GM18868 (cell line): ENCODE measurements around the gene LRRC73.
A peak's percentile ranks its signal among the peaks of the same experiment; 100 is the strongest.

Experiments used
- ATAC-seq: cut with Tn5 transposase; IDR thresholded peaks from one replicate; pipeline ENCODE4 v1.9.1; 2021; ENCODE audit warnings: mild to moderate bottlenecking, moderate library complexity; ENCODE audit not compliant: unreplicated experiment

LRRC73 gene

GRCh38 chr6:43493833-43494232 lies 16.3 kb downstream of the LRRC73 start:
- ATAC-seq, result no peak

GRCh38 chr6:43493230-43493629 lies 16.9 kb downstream of the LRRC73 start:
- no peak for ATAC-seq

- ATAC-seq, result no peak
Observed at GRCh38 chr6:43492673-43493072, 17.5 kb downstream of the LRRC73 start.

GRCh38 chr6:43491750-43492661 lies 18.1 kb downstream of the LRRC73 start:
- ATAC-seq, result no peak

- no peak for ATAC-seq
Observed at GRCh38 chr6:43490523-43490939, 19.6 kb downstream of the LRRC73 start.

GRCh38 chr6:43489277-43490072 lies 20.7 kb downstream of the LRRC73 start:
- no peak for ATAC-seq

GRCh38 chr6:43488667-43489276 lies 21.4 kb downstream of the LRRC73 start:
- ATAC-seq, result no peak

GRCh38 chr6:43481591-43482236 lies 28.4 kb downstream of the LRRC73 start:
- ATAC-seq, result no peak

GRCh38 chr6:43481075-43481474 lies 29.1 kb downstream of the LRRC73 start:
- ATAC-seq, result no peak

GRCh38 chr6:43478008-43478372 lies 32.2 kb downstream of the LRRC73 start:
- ATAC-seq, result no peak

GRCh38 chr6:43477235-43478007 lies 32.7 kb downstream of the LRRC73 start, which contains the start of gene TJAP1:
TJAP1 (plus strand) TSS chr6:43477570; CDS start chr6:43499002, 21,432 bp downstream.
- peak; percentile 99 for ATAC-seq

GRCh38 chr6:43476746-43477145 lies 33.4 kb downstream of the LRRC73 start:
- no peak for ATAC-seq

- ATAC-seq, result no peak
Observed at GRCh38 chr6:43475516-43475915, 34.6 kb downstream of the LRRC73 start.

GRCh38 chr6:43472515-43472914 lies 37.6 kb downstream of the LRRC73 start:
- no peak for ATAC-seq

GRCh38 chr6:43471399-43471798 lies 38.7 kb downstream of the LRRC73 start:
- ATAC-seq, result no peak

- ATAC-seq, result no peak
Observed at GRCh38 chr6:43469947-43470346, 40.2 kb downstream of the LRRC73 start.

GRCh38 chr6:43468748-43469681 lies 41.1 kb downstream of the LRRC73 start:
- ATAC-seq, result no peak

- no peak for ATAC-seq
Observed at GRCh38 chr6:43468240-43468639, 41.9 kb downstream of the LRRC73 start.

- ATAC-seq, result no peak
Observed at GRCh38 chr6:43467752-43468151, 42.4 kb downstream of the LRRC73 start.
